ENCODE data around the gene AK4.
"Not testable (repeated sequence)": the region's sequence is repeated elsewhere in the genome, so short reads cannot be mapped to it uniquely, and the experiment has no call there.

AK4 gene

GRCh38 chr1:65146908-65147423, 1.0 kb upstream of the AK4 start:
- Mint-ChIP-seq H3K4me1 (peaks cover 12% of the 10 kb centered on the region), H3K36me3 (peaks cover 48% of the 10 kb centered on the region), H3K9me3 (no peaks in the 10 kb centered on the region), H3K4me3 (peak overlapping the region; percentile 81), H3K27ac (peak overlapping the region; percentile 90)
- ATAC-seq = no peak
- no peak for DNase-seq (ENCODE audit: low spot score in 2 of 2)

GRCh38 chr1:65147424-65148177, 402 bp upstream of the AK4 start:
- Mint-ChIP-seq H3K4me3 (peak overlapping the region; percentile 81), H3K4me1 (peaks cover 12% of the 10 kb centered on the region), H3K36me3 (peaks cover 48% of the 10 kb centered on the region), H3K9me3 (no peaks in the 10 kb centered on the region), H3K27ac (peak overlapping the region; percentile 90)
- DNase-seq (ENCODE audit: low spot score in 2 of 2) = peak; percentile 47 to 70
- peak; percentile 57 for ATAC-seq

DNA sequence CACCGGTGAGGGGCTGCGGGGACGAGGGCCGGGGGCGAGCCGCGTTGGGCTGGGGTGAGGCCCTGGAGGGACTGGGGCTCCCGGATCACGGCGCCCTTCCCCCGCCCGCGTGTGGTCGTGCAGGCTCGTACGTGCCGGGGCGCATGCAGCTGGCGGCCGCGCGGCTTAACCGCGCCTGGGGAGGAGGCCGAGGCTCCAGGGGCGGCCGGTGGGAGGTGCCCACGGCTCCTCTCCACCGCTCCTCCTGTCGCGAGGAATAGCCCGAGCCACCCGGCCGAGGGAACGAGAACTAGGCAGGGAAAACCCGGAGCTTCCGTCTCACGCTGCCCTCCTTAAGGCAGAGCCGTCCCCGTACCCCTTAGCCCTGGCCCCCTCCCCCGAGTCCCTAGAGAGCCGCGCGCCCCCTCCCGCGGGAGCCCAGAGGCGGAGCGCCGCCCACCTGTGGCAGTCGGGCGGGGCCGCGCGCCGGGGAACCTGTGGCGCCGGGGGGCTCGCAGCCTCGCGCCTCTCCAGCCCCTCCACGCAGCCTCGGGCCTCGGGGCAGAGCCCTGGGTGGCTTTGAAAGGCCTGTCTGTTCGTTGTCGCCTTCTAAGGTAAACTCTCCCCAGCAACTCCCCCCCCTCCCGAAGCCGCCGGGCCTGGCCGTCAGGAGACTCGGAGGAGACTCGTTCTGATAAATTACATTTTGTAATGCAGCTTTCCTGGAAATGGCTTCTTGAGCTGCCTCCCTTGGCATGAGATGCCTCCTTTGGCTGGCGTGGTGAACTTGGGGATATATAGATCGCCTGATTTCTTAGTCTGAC, 746 bp downstream of the AK4 start:
- H3K4me1 Mint-ChIP-seq = peaks cover 12% of the 10 kb centered on the region
- H3K27ac Mint-ChIP-seq = peak overlapping the region; percentile 90
- H3K9me3 Mint-ChIP-seq = no peaks in the 10 kb centered on the region
- peak; percentile 86 for ATAC-seq
- H3K4me3 Mint-ChIP-seq = peak overlapping the region; percentile 81
- peak; percentile 67 to 70 for DNase-seq (ENCODE audit: low spot score in 2 of 2)
- peaks cover 48% of the 10 kb centered on the region for H3K36me3 Mint-ChIP-seq

DNA sequence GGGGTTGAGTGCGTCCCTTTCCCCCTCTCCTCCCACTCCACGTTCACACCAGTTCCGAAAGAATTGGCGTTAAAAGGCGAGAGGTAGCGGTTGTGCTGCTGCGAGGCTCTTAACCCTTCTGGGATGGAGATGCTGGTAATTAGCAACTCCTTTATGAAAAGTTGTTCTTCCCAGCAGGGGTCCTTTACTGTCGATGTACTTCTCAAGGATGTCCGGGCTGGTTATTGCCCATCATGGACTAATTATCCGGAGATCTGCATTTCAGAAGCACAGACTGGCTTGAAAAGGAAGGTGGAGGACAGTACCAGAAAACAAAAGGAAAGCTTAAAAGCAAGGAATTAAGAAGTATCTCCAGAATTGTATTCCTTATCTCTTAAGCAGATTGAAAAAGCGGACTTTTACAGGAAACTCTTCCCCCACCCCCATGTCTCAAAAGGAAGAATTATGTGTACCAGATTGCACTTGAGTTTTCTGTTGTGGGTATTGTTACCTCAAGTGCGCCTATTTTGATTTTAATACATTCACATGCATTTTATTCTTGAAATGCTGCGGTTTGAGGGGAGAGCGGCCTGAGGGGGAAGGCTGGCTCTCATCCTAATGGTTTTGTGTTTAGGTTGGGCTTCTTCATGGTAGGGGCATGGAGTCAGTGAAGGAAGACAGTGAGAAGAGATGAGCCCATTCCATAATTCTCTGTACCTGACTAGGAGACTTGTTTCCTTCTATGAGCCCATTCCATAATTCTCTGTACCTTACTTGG, 1.5 kb downstream of the AK4 start:
- peak overlapping the region; percentile 90 for H3K27ac Mint-ChIP-seq
- peaks cover 12% of the 10 kb centered on the region for H3K4me1 Mint-ChIP-seq
- peaks cover 48% of the 10 kb centered on the region for H3K36me3 Mint-ChIP-seq
- ATAC-seq (no peak), DNase-seq (ENCODE audit: low spot score in 2 of 2) (no peak)
- H3K4me3 Mint-ChIP-seq = peak overlapping the region; percentile 81
- H3K9me3 Mint-ChIP-seq = no peaks in the 10 kb centered on the region

DNA sequence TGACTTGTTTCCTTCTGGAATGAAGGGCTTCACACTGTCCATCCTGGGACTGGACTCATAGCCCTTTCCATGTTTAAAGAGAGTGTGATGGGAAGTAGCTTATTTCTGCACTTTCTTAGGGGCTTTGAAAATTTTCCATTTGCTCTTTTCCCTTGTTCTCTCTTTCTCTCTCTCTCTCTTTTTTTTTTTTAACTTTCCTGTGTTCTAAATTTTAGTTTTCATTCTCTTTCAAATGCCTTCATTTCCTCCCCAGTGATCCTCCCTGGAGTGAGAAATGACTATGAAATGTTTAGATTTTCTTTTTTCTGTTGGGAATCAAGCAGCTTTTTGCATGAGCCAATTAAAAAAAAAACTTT, 2.1 kb downstream of the AK4 start:
- no peak overlapping the region for H3K27ac Mint-ChIP-seq
- H3K4me3 Mint-ChIP-seq = peak overlapping the region; percentile 81
- DNase-seq (ENCODE audit: low spot score in 2 of 2) = no peak
- ATAC-seq = no peak
- H3K9me3 Mint-ChIP-seq = no peaks in the 10 kb centered on the region
- H3K4me1 Mint-ChIP-seq = peaks cover 12% of the 10 kb centered on the region
- peaks cover 48% of the 10 kb centered on the region for H3K36me3 Mint-ChIP-seq

DNA sequence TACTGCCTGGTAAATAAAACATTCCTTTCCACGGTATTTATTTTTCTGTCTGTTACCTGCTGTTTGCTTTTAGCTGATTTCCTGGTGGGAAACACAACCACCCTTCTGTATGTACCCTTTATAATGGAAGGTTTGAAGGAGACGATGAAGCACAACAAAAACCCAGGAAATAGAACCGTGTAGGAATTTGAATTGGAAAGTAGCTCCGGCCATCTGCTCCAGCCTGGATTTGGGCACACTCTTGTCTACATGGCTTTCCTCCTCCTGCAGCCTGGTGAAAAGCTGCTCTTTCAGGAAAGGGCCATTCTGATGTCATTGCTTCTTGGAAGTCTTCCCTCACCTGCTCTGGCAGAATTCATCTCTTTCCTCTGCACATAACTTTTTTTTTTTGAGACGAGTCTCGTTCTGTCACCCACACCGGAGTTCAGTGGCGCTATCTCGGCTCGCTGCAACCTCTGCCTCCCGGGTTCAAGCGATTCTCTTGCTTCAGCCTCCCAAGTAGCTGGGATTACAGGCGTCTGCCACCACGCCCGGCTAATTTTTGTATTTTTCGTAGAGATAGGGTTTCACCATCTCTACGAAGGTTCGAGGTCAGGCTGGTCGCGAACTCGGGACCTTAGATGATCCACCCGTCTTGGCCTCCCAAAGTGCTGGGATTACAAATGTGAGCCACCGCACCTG, 2.7 kb downstream of the AK4 start:
- ATAC-seq = no peak
- H3K27ac Mint-ChIP-seq = no peak overlapping the region
- H3K9me3 Mint-ChIP-seq = no peaks in the 10 kb centered on the region
- no peak for DNase-seq (ENCODE audit: low spot score in 2 of 2)
- peak overlapping the region; percentile 81 for H3K4me3 Mint-ChIP-seq
- H3K36me3 Mint-ChIP-seq = peaks cover 51% of the 10 kb centered on the region
- peaks cover 12% of the 10 kb centered on the region for H3K4me1 Mint-ChIP-seq

DNA sequence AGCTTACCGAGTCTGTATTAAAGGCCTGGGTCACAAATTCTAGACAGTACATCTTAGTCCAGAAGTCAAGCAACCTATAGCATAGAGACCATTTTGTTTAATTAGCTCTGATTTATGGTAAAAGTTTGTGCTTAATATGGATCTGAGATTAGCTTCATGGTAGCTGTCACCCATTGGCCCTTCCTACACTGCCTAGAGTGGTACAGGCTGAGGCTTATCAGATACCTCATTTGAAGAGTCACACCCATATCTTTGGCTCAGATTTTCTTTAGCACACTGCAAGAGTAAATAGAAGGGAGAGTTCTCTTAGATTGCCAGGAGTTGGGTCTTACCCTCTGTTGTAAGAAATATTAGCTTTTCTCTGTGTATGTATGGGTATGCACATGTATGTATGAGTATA, 3.6 kb downstream of the AK4 start:
- Mint-ChIP-seq H3K4me1 (peaks cover 12% of the 10 kb centered on the region), H3K36me3 (peaks cover 61% of the 10 kb centered on the region), H3K9me3 (no peaks in the 10 kb centered on the region), H3K27ac (no peak overlapping the region), H3K4me3 (no peak overlapping the region)
- DNase-seq (ENCODE audit: low spot score in 2 of 2) (no peak), ATAC-seq (no peak)

- ATAC-seq (no peak), DNase-seq (ENCODE audit: low spot score in 2 of 2) (no peak)
- peaks cover 54% of the 10 kb centered on the region for H3K36me3 Mint-ChIP-seq
- H3K27ac Mint-ChIP-seq = no peak overlapping the region
- H3K4me3 Mint-ChIP-seq = no peak overlapping the region
- H3K9me3 Mint-ChIP-seq = no peaks in the 10 kb centered on the region
- H3K4me1 Mint-ChIP-seq = peaks cover 8% of the 10 kb centered on the region
These were observed 5.6 kb downstream of the AK4 start for GRCh38 chr1:65153635-65154034.

- H3K9me3 Mint-ChIP-seq = no peaks in the 10 kb centered on the region
- ATAC-seq = no peak
These were observed 9.0 kb downstream of the AK4 start for GRCh38 chr1:65156910-65157545.

GRCh38 chr1:65157546-65157941, 9.5 kb downstream of the AK4 start:
- ATAC-seq (no peak), DNase-seq (ENCODE audit: low spot score in 2 of 2) (no peak)
- H3K4me3 Mint-ChIP-seq = no peak overlapping the region
- H3K4me1 Mint-ChIP-seq = no peaks in the 10 kb centered on the region
- H3K9me3 Mint-ChIP-seq = no peaks in the 10 kb centered on the region
- H3K36me3 Mint-ChIP-seq = peaks cover 21% of the 10 kb centered on the region
- no peak overlapping the region for H3K27ac Mint-ChIP-seq

More at GRCh38 chr1:65156910-65157545, 9.0 kb downstream of the AK4 start:
- no peak overlapping the region for H3K27ac Mint-ChIP-seq
- no peak for DNase-seq (ENCODE audit: low spot score in 2 of 2)
- H3K36me3 Mint-ChIP-seq = peaks cover 21% of the 10 kb centered on the region
- H3K4me1 Mint-ChIP-seq = no peaks in the 10 kb centered on the region
- H3K4me3 Mint-ChIP-seq = no peak overlapping the region

DNA sequence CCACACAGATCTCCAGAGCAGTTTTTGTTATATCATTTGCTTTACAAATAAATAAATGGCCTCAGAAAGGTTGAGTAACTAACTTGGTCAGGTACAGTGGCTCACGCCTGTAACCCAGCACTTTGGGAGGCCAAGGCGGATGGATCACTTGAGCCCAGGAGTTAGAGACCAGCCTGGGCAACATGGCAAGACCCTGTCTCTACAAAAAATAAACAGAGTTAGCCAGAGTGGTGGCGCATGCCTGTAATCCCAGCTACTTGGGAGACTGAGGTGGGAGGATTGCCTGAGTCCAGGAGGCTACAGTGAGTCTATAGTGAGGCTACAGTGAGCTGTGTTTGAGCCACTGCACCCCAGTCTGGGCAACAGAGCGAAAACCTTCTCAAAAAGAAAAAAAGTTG, 11.3 kb downstream of the AK4 start:
- ATAC-seq; H3K9me3 Mint-ChIP-seq; DNase-seq (ENCODE audit: low spot score in 2 of 2); H3K4me3 Mint-ChIP-seq; H3K4me1 Mint-ChIP-seq; H3K27ac Mint-ChIP-seq: not testable (repeated sequence)
- H3K36me3 Mint-ChIP-seq = peaks cover 21% of the 10 kb centered on the region

DNA sequence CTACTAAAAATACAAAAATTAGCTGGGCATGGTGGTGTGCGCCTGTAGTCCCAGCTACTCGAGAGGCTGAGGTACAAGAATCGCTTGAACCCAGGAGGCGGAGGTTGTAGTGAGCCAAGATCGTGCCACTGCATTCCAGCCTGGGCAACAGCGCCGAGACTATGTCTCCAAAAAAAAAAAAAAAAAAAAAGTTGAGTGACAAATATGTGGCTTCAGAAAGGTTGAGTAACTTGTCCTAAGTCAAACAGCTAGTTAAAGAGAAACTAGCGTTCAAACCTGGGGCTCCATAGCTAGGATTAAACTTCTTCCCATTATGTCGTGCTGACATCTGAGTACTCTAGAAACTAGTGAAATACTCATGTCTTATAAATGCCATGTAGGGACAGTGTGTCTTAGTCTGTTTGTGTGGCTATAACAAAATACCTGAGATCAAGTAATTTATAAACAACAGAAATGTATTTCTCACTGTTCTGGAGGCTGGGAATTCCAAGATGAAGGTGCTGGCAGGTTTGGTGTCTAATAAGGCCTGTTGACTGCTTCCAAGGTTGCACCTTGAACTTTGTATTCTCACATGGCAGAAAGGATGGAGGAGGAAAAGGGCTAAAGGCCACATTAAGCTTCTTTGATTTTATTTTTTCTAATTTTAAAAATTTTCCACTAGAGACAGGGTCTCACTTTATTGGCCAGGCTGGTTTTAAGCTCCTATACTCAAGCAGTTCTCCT, 12.0 kb downstream of the AK4 start:
- H3K4me3 Mint-ChIP-seq = no peak overlapping the region
- no peaks in the 10 kb centered on the region for H3K9me3 Mint-ChIP-seq
- ATAC-seq = no peak
- H3K27ac Mint-ChIP-seq = no peak overlapping the region
- no peak for DNase-seq (ENCODE audit: low spot score in 2 of 2)
- H3K36me3 Mint-ChIP-seq = peaks cover 21% of the 10 kb centered on the region
- no peaks in the 10 kb centered on the region for H3K4me1 Mint-ChIP-seq

GRCh38 chr1:65163201-65163805, 15.3 kb downstream of the AK4 start:
- ATAC-seq (no peak), DNase-seq (ENCODE audit: low spot score in 2 of 2) (no peak)
- H3K9me3 Mint-ChIP-seq = no peaks in the 10 kb centered on the region
- H3K4me3 Mint-ChIP-seq = no peak overlapping the region
- peaks cover 6% of the 10 kb centered on the region for H3K36me3 Mint-ChIP-seq
- H3K27ac Mint-ChIP-seq = no peak overlapping the region
- H3K4me1 Mint-ChIP-seq = peaks cover 6% of the 10 kb centered on the region

GRCh38 chr1:65164101-65164500, 16.1 kb downstream of the AK4 start:
- H3K4me1 Mint-ChIP-seq; DNase-seq (ENCODE audit: low spot score in 2 of 2); H3K9me3 Mint-ChIP-seq; H3K4me3 Mint-ChIP-seq; H3K27ac Mint-ChIP-seq; ATAC-seq: not testable (repeated sequence)
- peaks cover 12% of the 10 kb centered on the region for H3K36me3 Mint-ChIP-seq
